Glutamatergic neuron (in vitro differentiated cells): ENCODE measurements around the gene FIBCD1. TPM values are rescaled to one million over a fixed set of nuclear protein-coding genes. Genes with fewer than 3 reads are reported as not detected.

Source experiments
- DNase-seq: peaks from one replicate; pipeline ENCODE4 v3.0.0; 2022
- H3K27ac Mint-ChIP-seq: one replicate; pipeline ENCODE4 v1.8.0; 2020; ENCODE audit warnings: mild to moderate bottlenecking, mixed read lengths, inconsistent platforms; ENCODE audit not compliant: unreplicated experiment
- H3K27me3 Mint-ChIP-seq: one replicate; pipeline ENCODE4 v1.8.0; 2020; ENCODE audit warnings: mild to moderate bottlenecking, moderate library complexity, mixed read lengths, inconsistent platforms; ENCODE audit not compliant: unreplicated experiment
- H3K36me3 Mint-ChIP-seq: one replicate; pipeline ENCODE4 v1.8.0; 2020; ENCODE audit warnings: mild to moderate bottlenecking, mixed read lengths, inconsistent platforms; ENCODE audit not compliant: unreplicated experiment
- H3K4me1 Mint-ChIP-seq: one replicate; pipeline ENCODE4 v1.8.0; 2020; ENCODE audit warnings: mild to moderate bottlenecking, low read depth, mixed read lengths, inconsistent platforms; ENCODE audit not compliant: unreplicated experiment
- H3K4me3 Mint-ChIP-seq: one replicate; pipeline ENCODE4 v1.8.0; 2020; ENCODE audit warnings: mild to moderate bottlenecking, mixed read lengths, inconsistent platforms; ENCODE audit not compliant: unreplicated experiment
- H3K9me3 Mint-ChIP-seq: one replicate; pipeline ENCODE4 v1.8.0; 2020; ENCODE audit warnings: mild to moderate bottlenecking, moderate library complexity, mixed read lengths, inconsistent platforms; ENCODE audit not compliant: unreplicated experiment
- total RNA-seq: library from RNA; stranded (reverse); fragmentation: NEBNext Ultra II Directional; extraction: Animal tissue kit (Norgen Biotek cat#: 25700); gene quantifications from one replicate; pipeline ENCODE4 v1.2.1, GENCODE V29; 2021; ENCODE audit not compliant: unreplicated experiment
- TF ChIP-seq, protein P1 (sequence below): fragments of 200-600 bp; sonication (generic); IDR thresholded peaks from one replicate; pipeline ENCODE4 v1.5.0; 2021; ENCODE audit not compliant: partially characterized antibody, unreplicated experiment

The FIBCD1 gene
- total RNA-seq, 1 donor from 2014 or later: not detected

- peaks cover 11% of the 10 kb centered on the region for H3K9me3 Mint-ChIP-seq
- H3K27ac Mint-ChIP-seq: peak overlapping the region; percentile 97
- TF ChIP-seq, protein P1, sequence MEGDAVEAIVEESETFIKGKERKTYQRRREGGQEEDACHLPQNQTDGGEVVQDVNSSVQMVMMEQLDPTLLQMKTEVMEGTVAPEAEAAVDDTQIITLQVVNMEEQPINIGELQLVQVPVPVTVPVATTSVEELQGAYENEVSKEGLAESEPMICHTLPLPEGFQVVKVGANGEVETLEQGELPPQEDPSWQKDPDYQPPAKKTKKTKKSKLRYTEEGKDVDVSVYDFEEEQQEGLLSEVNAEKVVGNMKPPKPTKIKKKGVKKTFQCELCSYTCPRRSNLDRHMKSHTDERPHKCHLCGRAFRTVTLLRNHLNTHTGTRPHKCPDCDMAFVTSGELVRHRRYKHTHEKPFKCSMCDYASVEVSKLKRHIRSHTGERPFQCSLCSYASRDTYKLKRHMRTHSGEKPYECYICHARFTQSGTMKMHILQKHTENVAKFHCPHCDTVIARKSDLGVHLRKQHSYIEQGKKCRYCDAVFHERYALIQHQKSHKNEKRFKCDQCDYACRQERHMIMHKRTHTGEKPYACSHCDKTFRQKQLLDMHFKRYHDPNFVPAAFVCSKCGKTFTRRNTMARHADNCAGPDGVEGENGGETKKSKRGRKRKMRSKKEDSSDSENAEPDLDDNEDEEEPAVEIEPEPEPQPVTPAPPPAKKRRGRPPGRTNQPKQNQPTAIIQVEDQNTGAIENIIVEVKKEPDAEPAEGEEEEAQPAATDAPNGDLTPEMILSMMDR: no peak
- H3K4me3 Mint-ChIP-seq: no peak overlapping the region
- peaks cover 47% of the 10 kb centered on the region for H3K4me1 Mint-ChIP-seq
- no peak for DNase-seq
- H3K27me3 Mint-ChIP-seq: peaks cover 13% of the 10 kb centered on the region
- H3K36me3 Mint-ChIP-seq: no peaks in the 10 kb centered on the region
These were observed 82.6 kb downstream of the FIBCD1 start for GRCh38 chr9:130856474-130856873.

DNA sequence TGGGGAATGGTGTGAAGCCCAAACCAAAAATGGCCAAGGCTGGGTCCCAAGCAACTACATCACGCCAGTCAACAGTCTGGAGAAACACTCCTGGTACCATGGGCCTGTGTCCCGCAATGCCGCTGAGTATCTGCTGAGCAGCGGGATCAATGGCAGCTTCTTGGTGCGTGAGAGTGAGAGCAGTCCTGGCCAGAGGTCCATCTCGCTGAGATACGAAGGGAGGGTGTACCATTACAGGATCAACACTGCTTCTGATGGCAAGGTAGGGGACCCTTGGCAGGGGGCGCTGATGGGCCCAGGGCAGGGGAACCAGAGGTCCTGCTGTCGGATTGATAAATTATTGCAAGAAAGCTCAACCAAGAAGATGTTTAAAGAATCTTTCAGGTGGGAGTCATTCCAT is 84.2 kb downstream of the FIBCD1 start:
- peaks cover 38% of the 10 kb centered on the region for H3K4me1 Mint-ChIP-seq
- H3K27ac Mint-ChIP-seq: no peak overlapping the region
- TF ChIP-seq, protein P1: no peak
- no peaks in the 10 kb centered on the region for H3K36me3 Mint-ChIP-seq
- DNase-seq: no peak
- peaks cover 9% of the 10 kb centered on the region for H3K9me3 Mint-ChIP-seq
- peaks cover 13% of the 10 kb centered on the region for H3K27me3 Mint-ChIP-seq
- no peak overlapping the region for H3K4me3 Mint-ChIP-seq

DNA sequence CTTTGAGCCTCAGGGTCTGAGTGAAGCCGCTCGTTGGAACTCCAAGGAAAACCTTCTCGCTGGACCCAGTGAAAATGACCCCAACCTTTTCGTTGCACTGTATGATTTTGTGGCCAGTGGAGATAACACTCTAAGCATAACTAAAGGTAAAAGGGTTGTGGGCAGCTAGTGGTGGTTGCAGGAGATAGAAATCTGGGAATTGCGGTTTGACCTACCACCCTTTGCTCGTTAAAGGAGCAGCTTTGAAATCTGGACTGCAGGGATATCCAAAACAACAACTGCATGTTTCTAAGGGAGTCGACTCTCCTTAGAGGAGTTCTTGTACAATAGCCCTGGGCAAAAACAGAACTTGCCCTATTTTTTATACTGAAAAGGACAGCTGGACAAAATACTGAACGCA is 85.0 kb downstream of the FIBCD1 start:
- Mint-ChIP-seq H3K9me3 (peaks cover 9% of the 10 kb centered on the region), H3K4me1 (peaks cover 34% of the 10 kb centered on the region), H3K36me3 (no peaks in the 10 kb centered on the region), H3K27ac (no peak overlapping the region), H3K4me3 (no peak overlapping the region), H3K27me3 (peaks cover 13% of the 10 kb centered on the region)
- DNase-seq: no peak
- TF ChIP-seq, protein P1: no peak

GRCh38 chr9:130852801-130853200 is 86.2 kb downstream of the FIBCD1 start:
- Mint-ChIP-seq H3K27ac (peak overlapping the region; percentile 46), H3K4me1 (peaks cover 23% of the 10 kb centered on the region), H3K27me3 (peaks cover 6% of the 10 kb centered on the region), H3K9me3 (peaks cover 2% of the 10 kb centered on the region), H3K4me3 (no peak overlapping the region), H3K36me3 (no peaks in the 10 kb centered on the region)
- no peak for DNase-seq
- TF ChIP-seq, protein P1: no peak

Other genes starting within 250 kb of the FIBCD1 start
- 43.3 TPM for gene EXOSC2, start 245.5 kb downstream of the FIBCD1 start, total RNA-seq
- gene ABL1, start 104.0 kb downstream of the FIBCD1 start, total RNA-seq: 118 TPM
- gene QRFP, start 42.4 kb downstream of the FIBCD1 start, total RNA-seq: not detected
- gene LAMC3, start 69.9 kb upstream of the FIBCD1 start, total RNA-seq: 0.17 TPM
- gene AIF1L, start 157.3 kb upstream of the FIBCD1 start, total RNA-seq: 16.7 TPM
- 56.5 TPM for gene NUP214, start 186.3 kb upstream of the FIBCD1 start, total RNA-seq